Body of pancreas (tissue), 4 donors: Measurements from ENCODE around the gene TMEM270.

Experiments
- POLR2A ChIP-seq, 3 donors: fragments of 450-650 bp; IDR thresholded peaks; one replicate each; pipeline ENCODE4 v1.6.1; 2016; ENCODE audit warnings: antibody characterized with exemption in 3 of 3, mild to moderate bottlenecking in 2 of 3
- TF ChIP-seq, protein P1 (sequence below), 7 experiments: fragments of 450-650 bp in 4 of 7; fragments of 200-600 bp in 3 of 7; sonication (generic) in 3 of 7; IDR thresholded peaks; one replicate each; pipeline ENCODE4 v1.5.1; 2016 to 2019; ENCODE audit warnings: antibody characterized with exemption in 7 of 7

GRCh38 chr7:73899731-73900142 lies 38.8 kb downstream of the TMEM270 start:
- TF ChIP-seq, protein P1, sequence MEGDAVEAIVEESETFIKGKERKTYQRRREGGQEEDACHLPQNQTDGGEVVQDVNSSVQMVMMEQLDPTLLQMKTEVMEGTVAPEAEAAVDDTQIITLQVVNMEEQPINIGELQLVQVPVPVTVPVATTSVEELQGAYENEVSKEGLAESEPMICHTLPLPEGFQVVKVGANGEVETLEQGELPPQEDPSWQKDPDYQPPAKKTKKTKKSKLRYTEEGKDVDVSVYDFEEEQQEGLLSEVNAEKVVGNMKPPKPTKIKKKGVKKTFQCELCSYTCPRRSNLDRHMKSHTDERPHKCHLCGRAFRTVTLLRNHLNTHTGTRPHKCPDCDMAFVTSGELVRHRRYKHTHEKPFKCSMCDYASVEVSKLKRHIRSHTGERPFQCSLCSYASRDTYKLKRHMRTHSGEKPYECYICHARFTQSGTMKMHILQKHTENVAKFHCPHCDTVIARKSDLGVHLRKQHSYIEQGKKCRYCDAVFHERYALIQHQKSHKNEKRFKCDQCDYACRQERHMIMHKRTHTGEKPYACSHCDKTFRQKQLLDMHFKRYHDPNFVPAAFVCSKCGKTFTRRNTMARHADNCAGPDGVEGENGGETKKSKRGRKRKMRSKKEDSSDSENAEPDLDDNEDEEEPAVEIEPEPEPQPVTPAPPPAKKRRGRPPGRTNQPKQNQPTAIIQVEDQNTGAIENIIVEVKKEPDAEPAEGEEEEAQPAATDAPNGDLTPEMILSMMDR (IDR thresholded peaks at IDR 0.05), result no peak
- no peak for TF ChIP-seq POLR2A (IDR thresholded peaks at IDR 0.05)
